ENCODE results near the gene RS1. TPM values are rescaled to one million over a fixed set of nuclear protein-coding genes. Genes with fewer than 3 reads are reported as not detected.

The RS1 gene
- total RNA-seq: not detected in 2 replicates

GRCh38 chrX:18672008-18672407 lies at the start of gene RS1:
RS1 (minus strand) TSS chrX:18672108; CDS start chrX:18672068, 40 bp downstream.

GRCh38 chrX:18707426-18708049 lies 35.6 kb upstream of the RS1 start, which contains the start of gene PPEF1:
PPEF1 (plus strand) TSS chrX:18707645; CDS start chrX:18707781, 136 bp downstream.

Other genes with a start within 250 kb of the RS1 start
- gene CDKL5, start 246.5 kb downstream of the RS1 start, total RNA-seq: 1.1 and 8.3 TPM in 2 replicates
- not detected in 2 replicates for gene PPEF1, start 35.5 kb upstream of the RS1 start, total RNA-seq

All from bladder microvascular endothelial cell (primary cell).